ENCODE data around the gene CFD. TPM values are rescaled to one million over a fixed set of nuclear protein-coding genes. Genes with fewer than 3 reads are reported as not detected.

Gene CFD
- polyA plus RNA-seq, 1 of the 3 experiments (the other 2 are of a cell fraction) = 2.5 TPM

DNA sequence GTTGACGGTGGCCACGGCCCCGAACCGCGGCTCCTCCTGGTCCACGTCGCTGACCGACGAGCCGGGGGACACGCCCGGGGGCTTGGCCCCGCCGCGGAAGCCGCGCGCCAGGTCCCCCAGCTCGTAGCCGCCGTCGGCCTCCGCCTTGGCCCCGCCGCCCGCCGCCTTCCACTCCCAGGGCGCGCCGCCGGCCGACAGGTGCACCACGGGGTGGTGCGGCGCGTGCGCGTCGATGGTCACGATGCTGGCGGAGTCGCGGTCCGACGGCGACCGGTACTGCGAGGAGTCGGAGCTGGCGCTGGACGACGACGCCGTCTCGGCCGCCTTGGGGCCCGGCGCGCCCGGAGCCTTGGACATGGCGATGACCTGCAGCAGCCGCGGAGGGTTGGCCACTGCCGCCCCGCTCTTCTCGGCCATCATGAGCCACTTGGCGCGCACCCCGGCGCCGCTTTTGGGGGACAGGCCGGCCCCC, 46.7 kb upstream of the CFD start:
- ChIA-PET POLR2A (no interaction called here), CTCF (no interaction called here)
- 98% methylated on average over 13 of the region's 72 CpGs for WGBS (ENCODE audit: low lambda C conversion rate)
- no peak overlapping the region for H2AFZ ChIP-seq (ENCODE audit: low read depth)
- H3K27me3 ChIP-seq (ENCODE audit: insufficient read depth) = no peaks in the 10 kb centered on the region
- H4K20me1 ChIP-seq (ENCODE audit: insufficient read depth) = peaks cover 44% of the 10 kb centered on the region
- H3F3A ChIP-seq (replicated peaks; ENCODE audit: insufficient read depth) = peaks cover 28% of the 10 kb centered on the region
- TF ChIP-seq GATA2 (CRISPR knock-in tag; IDR thresholded peaks at IDR 0.05) (no peak), YY1 (IDR thresholded peaks at IDR 0.05; ENCODE audit: low read depth) (no peak), MEF2A (IDR thresholded peaks at IDR 0.05; ENCODE audit: borderline replicate concordance, low read depth) (no peak), RAD21 (IDR thresholded peaks at IDR 0.05; ENCODE audit: low read length) (no peak), MXI1 (IDR thresholded peaks at IDR 0.05; ENCODE audit: low read depth, low read length) (no peak), NFIC (IDR thresholded peaks at IDR 0.05; ENCODE audit: borderline replicate concordance) (no peak), RCOR1 (IDR thresholded peaks at IDR 0.05; ENCODE audit: low read length) (no peak), RFX5 (IDR thresholded peaks at IDR 0.05; ENCODE audit: low read length) (no peak), FOXM1 (IDR thresholded peaks at IDR 0.05; ENCODE audit: low read depth) (no peak), SIN3A (IDR thresholded peaks at IDR 0.05; ENCODE audit: borderline replicate concordance, low read depth, low read length) (no peak), SMC3 (IDR thresholded peaks at IDR 0.05; ENCODE audit: low read depth, low read length) (no peak)
- TF ChIP-seq, protein P1, sequence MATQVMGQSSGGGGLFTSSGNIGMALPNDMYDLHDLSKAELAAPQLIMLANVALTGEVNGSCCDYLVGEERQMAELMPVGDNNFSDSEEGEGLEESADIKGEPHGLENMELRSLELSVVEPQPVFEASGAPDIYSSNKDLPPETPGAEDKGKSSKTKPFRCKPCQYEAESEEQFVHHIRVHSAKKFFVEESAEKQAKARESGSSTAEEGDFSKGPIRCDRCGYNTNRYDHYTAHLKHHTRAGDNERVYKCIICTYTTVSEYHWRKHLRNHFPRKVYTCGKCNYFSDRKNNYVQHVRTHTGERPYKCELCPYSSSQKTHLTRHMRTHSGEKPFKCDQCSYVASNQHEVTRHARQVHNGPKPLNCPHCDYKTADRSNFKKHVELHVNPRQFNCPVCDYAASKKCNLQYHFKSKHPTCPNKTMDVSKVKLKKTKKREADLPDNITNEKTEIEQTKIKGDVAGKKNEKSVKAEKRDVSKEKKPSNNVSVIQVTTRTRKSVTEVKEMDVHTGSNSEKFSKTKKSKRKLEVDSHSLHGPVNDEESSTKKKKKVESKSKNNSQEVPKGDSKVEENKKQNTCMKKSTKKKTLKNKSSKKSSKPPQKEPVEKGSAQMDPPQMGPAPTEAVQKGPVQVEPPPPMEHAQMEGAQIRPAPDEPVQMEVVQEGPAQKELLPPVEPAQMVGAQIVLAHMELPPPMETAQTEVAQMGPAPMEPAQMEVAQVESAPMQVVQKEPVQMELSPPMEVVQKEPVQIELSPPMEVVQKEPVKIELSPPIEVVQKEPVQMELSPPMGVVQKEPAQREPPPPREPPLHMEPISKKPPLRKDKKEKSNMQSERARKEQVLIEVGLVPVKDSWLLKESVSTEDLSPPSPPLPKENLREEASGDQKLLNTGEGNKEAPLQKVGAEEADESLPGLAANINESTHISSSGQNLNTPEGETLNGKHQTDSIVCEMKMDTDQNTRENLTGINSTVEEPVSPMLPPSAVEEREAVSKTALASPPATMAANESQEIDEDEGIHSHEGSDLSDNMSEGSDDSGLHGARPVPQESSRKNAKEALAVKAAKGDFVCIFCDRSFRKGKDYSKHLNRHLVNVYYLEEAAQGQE (IDR thresholded peaks at IDR 0.05; ENCODE audit: low read depth, low read length) = no peak
- TF ChIP-seq, protein P2, sequence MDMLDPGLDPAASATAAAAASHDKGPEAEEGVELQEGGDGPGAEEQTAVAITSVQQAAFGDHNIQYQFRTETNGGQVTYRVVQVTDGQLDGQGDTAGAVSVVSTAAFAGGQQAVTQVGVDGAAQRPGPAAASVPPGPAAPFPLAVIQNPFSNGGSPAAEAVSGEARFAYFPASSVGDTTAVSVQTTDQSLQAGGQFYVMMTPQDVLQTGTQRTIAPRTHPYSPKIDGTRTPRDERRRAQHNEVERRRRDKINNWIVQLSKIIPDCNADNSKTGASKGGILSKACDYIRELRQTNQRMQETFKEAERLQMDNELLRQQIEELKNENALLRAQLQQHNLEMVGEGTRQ (IDR thresholded peaks at IDR 0.05; ENCODE audit: borderline replicate concordance, low read depth, low read length) = no peak
- TF ChIP-seq, protein P3, sequence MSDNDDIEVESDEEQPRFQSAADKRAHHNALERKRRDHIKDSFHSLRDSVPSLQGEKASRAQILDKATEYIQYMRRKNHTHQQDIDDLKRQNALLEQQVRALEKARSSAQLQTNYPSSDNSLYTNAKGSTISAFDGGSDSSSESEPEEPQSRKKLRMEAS (IDR thresholded peaks at IDR 0.05; ENCODE audit: low read depth) = no peak
- TF ChIP-seq, protein P4, sequence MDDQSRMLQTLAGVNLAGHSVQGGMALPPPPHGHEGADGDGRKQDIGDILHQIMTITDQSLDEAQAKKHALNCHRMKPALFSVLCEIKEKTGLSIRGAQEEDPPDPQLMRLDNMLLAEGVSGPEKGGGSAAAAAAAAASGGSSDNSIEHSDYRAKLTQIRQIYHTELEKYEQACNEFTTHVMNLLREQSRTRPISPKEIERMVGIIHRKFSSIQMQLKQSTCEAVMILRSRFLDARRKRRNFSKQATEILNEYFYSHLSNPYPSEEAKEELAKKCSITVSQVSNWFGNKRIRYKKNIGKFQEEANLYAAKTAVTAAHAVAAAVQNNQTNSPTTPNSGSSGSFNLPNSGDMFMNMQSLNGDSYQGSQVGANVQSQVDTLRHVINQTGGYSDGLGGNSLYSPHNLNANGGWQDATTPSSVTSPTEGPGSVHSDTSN (IDR thresholded peaks at IDR 0.05) = no peak
- TF ChIP-seq, protein P5, sequence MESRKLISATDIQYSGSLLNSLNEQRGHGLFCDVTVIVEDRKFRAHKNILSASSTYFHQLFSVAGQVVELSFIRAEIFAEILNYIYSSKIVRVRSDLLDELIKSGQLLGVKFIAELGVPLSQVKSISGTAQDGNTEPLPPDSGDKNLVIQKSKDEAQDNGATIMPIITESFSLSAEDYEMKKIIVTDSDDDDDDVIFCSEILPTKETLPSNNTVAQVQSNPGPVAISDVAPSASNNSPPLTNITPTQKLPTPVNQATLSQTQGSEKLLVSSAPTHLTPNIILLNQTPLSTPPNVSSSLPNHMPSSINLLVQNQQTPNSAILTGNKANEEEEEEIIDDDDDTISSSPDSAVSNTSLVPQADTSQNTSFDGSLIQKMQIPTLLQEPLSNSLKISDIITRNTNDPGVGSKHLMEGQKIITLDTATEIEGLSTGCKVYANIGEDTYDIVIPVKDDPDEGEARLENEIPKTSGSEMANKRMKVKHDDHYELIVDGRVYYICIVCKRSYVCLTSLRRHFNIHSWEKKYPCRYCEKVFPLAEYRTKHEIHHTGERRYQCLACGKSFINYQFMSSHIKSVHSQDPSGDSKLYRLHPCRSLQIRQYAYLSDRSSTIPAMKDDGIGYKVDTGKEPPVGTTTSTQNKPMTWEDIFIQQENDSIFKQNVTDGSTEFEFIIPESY (IDR thresholded peaks at IDR 0.05; ENCODE audit: borderline replicate concordance, low read depth) = no peak
- no peak overlapping the region for H3K4me2 ChIP-seq
- no peak overlapping the region for H3K4me3 ChIP-seq (ENCODE audit: low read depth in 2 of 2, low read length in 1 of 2)
- H3K27ac ChIP-seq (ENCODE audit: low read depth in 2 of 2, low read length in 1 of 2) = no peak overlapping the region
- H3K9ac ChIP-seq = no peak overlapping the region
- H3K79me2 ChIP-seq (ENCODE audit: insufficient read depth) = peaks cover 21% of the 10 kb centered on the region; the same call in 1 of the 2 replicates
- DNase-seq = no peak
- H3K9me2 ChIP-seq = no peaks in the 10 kb centered on the region
- peaks cover 30 to 37% of the 10 kb centered on the region in 2 experiments for H3K36me3 ChIP-seq (replicated peaks in 1 of 2; ENCODE audit: control insufficient read depth in 1 of 2, insufficient read depth in 2 of 2, low read length in 1 of 2)
- H3K4me1 ChIP-seq (ENCODE audit: control insufficient read depth in 1 of 2, insufficient read depth in 2 of 2, low read depth in 1 of 2, low read length in 1 of 2) = no peaks in the 10 kb centered on the region
- H3K9me3 ChIP-seq = no peaks in the 10 kb centered on the region

Measured in SK-N-SH (cell line).